Measurements from ENCODE around the gene DCLRE1B. TPM values are rescaled to one million over a fixed set of nuclear protein-coding genes. Genes with fewer than 3 reads are reported as not detected.

DCLRE1B gene
- total RNA-seq, 2 donors from 2014 or later = 4.2 to 10.1 TPM

DNA sequence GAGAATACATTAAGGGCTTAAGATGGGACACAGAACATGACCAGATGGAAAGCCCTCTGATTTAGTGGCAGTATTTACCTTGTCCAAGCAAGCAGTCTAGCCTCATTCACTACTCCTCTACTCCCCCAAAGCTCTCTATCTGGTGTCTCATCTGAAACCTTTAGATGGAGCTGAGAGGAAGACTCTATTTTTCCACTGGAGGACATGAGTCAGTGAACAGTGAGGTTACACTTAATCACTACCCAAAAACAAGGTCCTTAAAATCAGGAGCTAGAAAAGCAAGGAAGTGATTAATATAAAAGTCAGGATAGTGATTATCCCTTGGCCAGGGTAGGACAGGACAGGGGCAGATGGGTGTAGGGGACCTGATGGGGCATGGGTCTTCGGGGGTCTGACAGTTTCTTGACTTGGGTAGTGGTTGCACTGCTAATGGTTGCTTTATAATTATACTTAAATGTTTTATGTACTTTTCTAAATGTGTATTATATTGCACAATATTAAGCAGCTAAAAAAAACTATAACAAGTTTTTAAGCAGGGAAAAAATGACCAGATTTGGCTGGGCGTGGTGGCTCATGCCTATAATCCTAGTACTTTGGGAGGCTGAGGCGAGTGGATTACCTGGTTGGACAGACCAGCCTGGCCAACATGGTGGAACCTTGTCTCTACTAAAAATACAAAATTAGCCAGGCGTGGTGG, 36.6 kb upstream of the DCLRE1B start:
- intact Hi-C loops (cut with DNase I) = no loop called here
- H3K36me3 ChIP-seq = no peaks in the 10 kb centered on the region
- H3K4me1 ChIP-seq (replicated peaks) = no peaks in the 10 kb centered on the region
- no peak overlapping the region for H3K27ac ChIP-seq
- no peak overlapping the region for H3K4me3 ChIP-seq
- H3K9me3 ChIP-seq = no peaks in the 10 kb centered on the region
- no peak for DNase-seq (ENCODE audit: low spot score)
- 92% methylated on average over 4 of the region's 4 CpGs for WGBS
- no peaks in the 10 kb centered on the region for H3K27me3 ChIP-seq (replicated peaks; ENCODE audit: insufficient read depth)
- TF ChIP-seq POLR2A (IDR thresholded peaks at IDR 0.05) (no peak), POLR2AphosphoS5 (IDR thresholded peaks at IDR 0.05) (no peak)
- TF ChIP-seq, protein P1, sequence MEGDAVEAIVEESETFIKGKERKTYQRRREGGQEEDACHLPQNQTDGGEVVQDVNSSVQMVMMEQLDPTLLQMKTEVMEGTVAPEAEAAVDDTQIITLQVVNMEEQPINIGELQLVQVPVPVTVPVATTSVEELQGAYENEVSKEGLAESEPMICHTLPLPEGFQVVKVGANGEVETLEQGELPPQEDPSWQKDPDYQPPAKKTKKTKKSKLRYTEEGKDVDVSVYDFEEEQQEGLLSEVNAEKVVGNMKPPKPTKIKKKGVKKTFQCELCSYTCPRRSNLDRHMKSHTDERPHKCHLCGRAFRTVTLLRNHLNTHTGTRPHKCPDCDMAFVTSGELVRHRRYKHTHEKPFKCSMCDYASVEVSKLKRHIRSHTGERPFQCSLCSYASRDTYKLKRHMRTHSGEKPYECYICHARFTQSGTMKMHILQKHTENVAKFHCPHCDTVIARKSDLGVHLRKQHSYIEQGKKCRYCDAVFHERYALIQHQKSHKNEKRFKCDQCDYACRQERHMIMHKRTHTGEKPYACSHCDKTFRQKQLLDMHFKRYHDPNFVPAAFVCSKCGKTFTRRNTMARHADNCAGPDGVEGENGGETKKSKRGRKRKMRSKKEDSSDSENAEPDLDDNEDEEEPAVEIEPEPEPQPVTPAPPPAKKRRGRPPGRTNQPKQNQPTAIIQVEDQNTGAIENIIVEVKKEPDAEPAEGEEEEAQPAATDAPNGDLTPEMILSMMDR (IDR thresholded peaks at IDR 0.05) = no peak

DNA sequence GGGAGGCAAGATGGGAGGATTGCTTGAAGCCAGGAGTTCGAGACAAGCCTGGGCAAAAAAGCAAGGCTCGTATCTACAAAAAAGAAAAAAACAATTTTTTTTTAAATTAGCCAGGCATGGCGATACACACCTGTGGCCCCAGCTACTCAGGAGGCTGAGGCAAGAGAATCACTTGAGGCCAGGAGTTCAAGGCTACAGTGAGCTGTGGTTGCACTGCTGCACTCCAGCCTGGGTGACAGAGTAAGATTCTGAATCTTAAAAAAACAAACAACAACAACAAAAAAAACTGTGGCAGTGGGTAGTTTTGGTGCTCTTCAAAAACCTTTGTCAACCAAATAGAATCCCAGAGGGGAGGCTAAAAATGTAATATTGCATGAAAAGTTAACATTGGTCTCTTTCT, 34.3 kb upstream of the DCLRE1B start:
- TF ChIP-seq POLR2A (IDR thresholded peaks at IDR 0.05) (no peak), POLR2AphosphoS5 (IDR thresholded peaks at IDR 0.05) (no peak)
- TF ChIP-seq, protein P1 (IDR thresholded peaks at IDR 0.05) = no peak
- Histone ChIP-seq H3K27ac (no peak overlapping the region), H3K27me3 (replicated peaks; ENCODE audit: insufficient read depth) (no peaks in the 10 kb centered on the region), H3K4me3 (no peak overlapping the region), H3K4me1 (replicated peaks) (no peaks in the 10 kb centered on the region), H3K36me3 (no peaks in the 10 kb centered on the region), H3K9me3 (no peaks in the 10 kb centered on the region)
- whole genome bisulfite sequencing = 85% methylated on average over 3 of the region's 3 CpGs
- no peak for DNase-seq (ENCODE audit: low spot score)
- intact Hi-C loops (cut with DNase I) = no loop called here

DNA sequence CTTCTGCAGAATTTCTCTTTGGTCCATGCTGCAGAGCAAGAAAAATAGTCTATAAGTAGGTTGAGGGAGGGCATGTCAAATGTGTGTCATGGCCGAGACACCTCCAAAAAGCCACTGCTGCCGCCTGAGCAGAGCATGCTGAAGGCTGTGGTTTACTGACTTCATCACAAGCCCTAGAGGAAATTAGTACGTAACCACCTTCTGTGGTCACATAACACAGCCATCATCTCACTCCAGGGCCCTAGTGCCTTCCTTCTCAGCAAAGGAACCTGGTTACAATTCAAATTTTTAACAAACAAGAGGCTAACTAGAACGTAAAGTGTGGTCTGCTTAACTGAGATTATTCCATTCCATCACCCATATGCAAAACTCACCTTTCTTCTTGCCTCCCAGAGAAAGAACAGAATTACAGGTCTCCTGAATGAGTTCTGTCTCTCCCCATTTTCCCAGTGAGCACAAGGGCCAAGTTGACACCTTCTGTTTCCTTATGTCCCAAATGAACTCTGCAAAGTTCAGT, 33.5 kb upstream of the DCLRE1B start, which contains the start of gene PTPN22:
TSS of gene PTPN22 (minus strand) at position 116 of the 517 bp plus-strand sequence.
- no peak within 1 kb of the TSS for H3K27ac ChIP-seq
- DNase-seq (ENCODE audit: low spot score) = peak; percentile 6

DNA sequence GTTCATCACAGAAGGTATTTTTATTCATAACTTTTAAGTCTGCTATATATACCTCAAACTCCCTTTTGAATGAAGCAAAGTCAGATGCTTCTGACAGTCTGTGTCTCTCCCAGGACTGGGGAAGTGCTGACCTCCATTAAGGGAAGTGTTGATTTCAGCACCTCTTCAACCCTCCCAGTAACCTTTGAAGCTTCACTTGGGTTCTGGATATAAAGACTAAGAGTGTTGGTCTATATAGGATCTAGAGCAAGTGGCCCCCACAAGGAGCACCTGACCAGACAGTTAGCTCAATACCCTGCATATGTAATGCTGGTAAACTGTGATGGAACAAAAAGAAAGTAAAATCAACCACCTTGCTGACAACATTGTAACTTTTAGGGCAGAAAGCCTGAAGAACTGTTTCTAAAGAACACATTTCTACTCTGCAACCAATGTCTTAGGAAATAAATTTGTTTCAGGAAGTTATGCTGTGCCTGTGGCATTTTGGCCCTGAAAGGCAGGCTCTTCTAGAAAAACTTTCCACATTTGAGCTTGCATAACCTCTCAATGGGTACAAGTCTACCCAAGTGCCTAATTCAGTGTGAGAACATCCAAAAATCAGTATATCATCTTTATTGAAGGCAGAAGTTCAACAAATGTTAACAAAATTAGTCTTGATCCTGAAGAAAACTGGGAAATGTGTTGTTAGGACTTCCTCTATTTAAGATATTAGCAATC, 32.7 kb upstream of the DCLRE1B start:
- DNase-seq (ENCODE audit: low spot score) = no peak
- intact Hi-C loops (cut with DNase I) = no loop called here
- Histone ChIP-seq H3K27ac (no peak overlapping the region), H3K9me3 (no peaks in the 10 kb centered on the region), H3K27me3 (replicated peaks; ENCODE audit: insufficient read depth) (no peaks in the 10 kb centered on the region), H3K36me3 (no peaks in the 10 kb centered on the region), H3K4me3 (no peak overlapping the region), H3K4me1 (replicated peaks) (no peaks in the 10 kb centered on the region)
- TF ChIP-seq, protein P1 (IDR thresholded peaks at IDR 0.05) = no peak
- TF ChIP-seq POLR2A (IDR thresholded peaks at IDR 0.05) = no peak
- no peak for TF ChIP-seq POLR2AphosphoS5 (IDR thresholded peaks at IDR 0.05)

More for the DNA sequence above, 33.5 kb upstream of the DCLRE1B start, which contains the start of gene PTPN22:
- H3K27me3 ChIP-seq (replicated peaks; ENCODE audit: insufficient read depth) = no peaks in the 10 kb centered on the region
- no peaks in the 10 kb centered on the region for H3K4me1 ChIP-seq (replicated peaks)
- no peaks in the 10 kb centered on the region for H3K36me3 ChIP-seq
- 67% methylated on average over 4 of the region's 4 CpGs for WGBS
- no peak within 1 kb of the TSS for H3K4me3 ChIP-seq
- intact Hi-C loops (cut with DNase I) = no loop called here
- TF ChIP-seq POLR2AphosphoS5 (IDR thresholded peaks at IDR 0.05) (no peak), POLR2A (IDR thresholded peaks at IDR 0.05) (no peak)
- TF ChIP-seq, protein P1 (IDR thresholded peaks at IDR 0.05) = no peak
- no peaks in the 10 kb centered on the region for H3K9me3 ChIP-seq
